Neutrophil (primary cell): ENCODE data around the gene GPR153.

ENCODE experiments used
- H3K27ac ChIP-seq: fragments of 200-600 bp; sonication (generic); 2 replicates; pipeline ENCODE4 v1.5.1; 2016; ENCODE audit warnings: mild to moderate bottlenecking, moderate library complexity
- H3K27me3 ChIP-seq: fragments of 200-600 bp; sonication (generic); 2 replicates; pipeline ENCODE4 v1.6.0; 2016; ENCODE audit warnings: mild to moderate bottlenecking
- H3K36me3 ChIP-seq: fragments of 200-600 bp; sonication (generic); 2 replicates; pipeline ENCODE4 v1.5.1; 2017
- H3K4me1 ChIP-seq, 2 experiments: fragments of 200-600 bp in 1 of 2; sonication (generic) in 1 of 2; 1 replicate in 1 of 2; 2 replicates in 1 of 2; pipeline versions ENCODE4 v1.5.1 to v1.6.1; 2013 to 2016; ENCODE audit warnings: low read depth in 1 of 2, low read length in 1 of 2, mild to moderate bottlenecking in 1 of 2, moderate library complexity in 1 of 2; ENCODE audit not compliant: control insufficient read depth in 1 of 2, insufficient read depth in 1 of 2
- H3K4me3 ChIP-seq, 2 experiments: fragments of 200-600 bp in 1 of 2; sonication (generic) in 1 of 2; 1 replicate in 1 of 2; 2 replicates in 1 of 2; pipeline ENCODE4 v1.5.1; 2013 to 2016; ENCODE audit warnings: low read depth in 1 of 2, low read length in 1 of 2, mild to moderate bottlenecking in 1 of 2, moderate library complexity in 1 of 2
- H3K9me3 ChIP-seq: fragments of 200-600 bp; sonication (generic); 2 replicates; pipeline ENCODE4 v1.5.1; 2016
- CTCF ChIP-seq: fragments of 200-600 bp; sonication (generic); IDR thresholded peaks from 2 replicates; pipeline ENCODE4 v1.5.1; 2016; ENCODE audit warnings: antibody characterized with exemption

The GPR153 gene

GRCh38 chr1:6260433-6260934, 414 bp downstream of the GPR153 start:
- no peaks in the 10 kb centered on the region for H3K9me3 ChIP-seq
- H3K4me1 ChIP-seq: peaks cover 0 to 14% of the 10 kb centered on the region in 2 experiments
- H3K4me3 ChIP-seq: peak overlapping the region in 1 of 2 experiments; percentile 41
- no peak overlapping the region for H3K27ac ChIP-seq
- H3K27me3 ChIP-seq: peaks cover 85% of the 10 kb centered on the region
- no peak for TF ChIP-seq CTCF
- no peaks in the 10 kb centered on the region for H3K36me3 ChIP-seq

GRCh38 chr1:6259491-6260362, 1.2 kb downstream of the GPR153 start:
- H3K4me1 ChIP-seq: peaks cover 0 to 14% of the 10 kb centered on the region in 2 experiments
- peaks cover 90% of the 10 kb centered on the region for H3K27me3 ChIP-seq
- TF ChIP-seq CTCF: no peak
- no peaks in the 10 kb centered on the region for H3K9me3 ChIP-seq
- no peak overlapping the region for H3K27ac ChIP-seq
- no peaks in the 10 kb centered on the region for H3K36me3 ChIP-seq
- H3K4me3 ChIP-seq: peak overlapping the region in 1 of 2 experiments; percentile 41

GRCh38 chr1:6258675-6259074, 2.2 kb downstream of the GPR153 start:
- H3K4me3 ChIP-seq: no peak overlapping the region
- no peaks in the 10 kb centered on the region for H3K9me3 ChIP-seq
- H3K27me3 ChIP-seq: peaks cover 83% of the 10 kb centered on the region
- H3K4me1 ChIP-seq: peaks cover 0 to 14% of the 10 kb centered on the region in 2 experiments
- no peak for TF ChIP-seq CTCF
- no peak overlapping the region for H3K27ac ChIP-seq
- H3K36me3 ChIP-seq: no peaks in the 10 kb centered on the region

GRCh38 chr1:6257541-6258069, 3.3 kb downstream of the GPR153 start:
- Histone ChIP-seq H3K4me1 (peaks cover 0 to 14% of the 10 kb centered on the region in 2 experiments), H3K27me3 (peaks cover 75% of the 10 kb centered on the region), H3K36me3 (no peaks in the 10 kb centered on the region), H3K9me3 (no peaks in the 10 kb centered on the region), H3K27ac (no peak overlapping the region), H3K4me3 (no peak overlapping the region)
- no peak for TF ChIP-seq CTCF

- Histone ChIP-seq H3K27me3 (peaks cover 75% of the 10 kb centered on the region), H3K4me3 (no peak overlapping the region), H3K27ac (no peak overlapping the region), H3K4me1 (peaks cover 0 to 14% of the 10 kb centered on the region in 2 experiments), H3K9me3 (no peaks in the 10 kb centered on the region), H3K36me3 (no peaks in the 10 kb centered on the region)
- TF ChIP-seq CTCF: no peak
Measured at GRCh38 chr1:6256645-6257044, 4.3 kb downstream of the GPR153 start.
